Measurements from ENCODE around the gene TMEM208. TPM values are rescaled to one million over a fixed set of nuclear protein-coding genes. Genes with fewer than 3 reads are reported as not detected.

The TMEM208 gene
- polyA plus RNA-seq (ENCODE audit: insufficient read length) = 18.6 TPM

GRCh38 chr16:67226804-67227566 is at the start of gene TMEM208:
Gene TMEM208 (plus strand): TSS chr16:67227130. CDS start chr16:67227219, 89 bp downstream.
- DNase-seq (ENCODE audit: low read depth) = peak; percentile 94

DNA sequence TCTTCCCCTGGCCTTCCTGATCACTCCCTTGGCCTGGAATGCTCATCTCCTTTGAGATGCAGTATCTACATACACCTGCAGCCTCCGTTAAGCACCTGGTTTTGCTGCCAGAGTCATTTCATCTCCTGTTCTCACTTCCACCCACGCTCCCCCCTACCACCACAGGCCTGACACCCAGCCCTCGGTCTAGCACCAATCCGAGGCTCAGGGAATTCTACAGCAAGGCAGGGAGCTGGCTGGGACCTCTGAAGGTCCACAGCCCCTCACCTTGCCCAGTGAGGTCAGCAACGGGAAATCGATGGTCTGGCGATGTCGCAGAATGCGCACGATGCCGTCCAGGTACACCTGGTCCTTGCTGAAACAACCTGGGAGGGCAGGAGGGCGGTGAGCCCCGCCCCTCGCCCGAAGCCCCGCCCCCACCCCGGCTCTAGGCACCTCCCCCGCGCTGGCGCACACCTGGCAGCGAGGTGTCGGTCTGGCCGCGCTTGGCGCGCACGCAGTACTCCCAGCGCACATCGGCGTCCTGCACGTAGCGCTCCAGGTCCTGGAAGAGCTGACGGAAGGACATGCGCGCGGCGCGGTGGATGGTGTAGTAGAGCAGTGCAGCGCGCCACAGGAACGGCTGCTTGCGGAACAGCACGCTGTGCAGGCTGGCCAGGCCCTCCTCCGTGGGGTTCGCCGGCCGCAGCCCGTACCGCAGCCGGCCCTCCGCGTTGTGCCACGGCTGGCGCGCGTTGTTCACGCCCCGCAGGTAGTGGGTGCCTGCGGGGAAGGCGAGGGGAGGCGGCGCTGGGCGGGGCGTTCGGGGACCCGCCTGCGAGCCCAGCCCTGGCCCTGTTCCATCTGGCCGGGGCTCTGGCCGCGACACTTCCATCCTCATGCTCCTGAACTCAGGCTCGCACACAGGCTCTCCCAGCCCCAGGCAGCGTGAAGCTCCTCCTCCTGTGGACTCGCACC is 48.9 kb upstream of the TMEM208 start:
- DNase-seq (ENCODE audit: low read depth) = no peak

GRCh38 chr16:67179421-67180080 is 47.4 kb upstream of the TMEM208 start:
- DNase-seq (ENCODE audit: low read depth) = no peak

- no peak for DNase-seq (ENCODE audit: low read depth)
Observed at GRCh38 chr16:67180166-67180565, 46.8 kb upstream of the TMEM208 start.

GRCh38 chr16:67181346-67181745 is 45.6 kb upstream of the TMEM208 start:
- DNase-seq (ENCODE audit: low read depth) = no peak

GRCh38 chr16:67182288-67182687 is 44.6 kb upstream of the TMEM208 start:
- DNase-seq (ENCODE audit: low read depth) = no peak

DNA sequence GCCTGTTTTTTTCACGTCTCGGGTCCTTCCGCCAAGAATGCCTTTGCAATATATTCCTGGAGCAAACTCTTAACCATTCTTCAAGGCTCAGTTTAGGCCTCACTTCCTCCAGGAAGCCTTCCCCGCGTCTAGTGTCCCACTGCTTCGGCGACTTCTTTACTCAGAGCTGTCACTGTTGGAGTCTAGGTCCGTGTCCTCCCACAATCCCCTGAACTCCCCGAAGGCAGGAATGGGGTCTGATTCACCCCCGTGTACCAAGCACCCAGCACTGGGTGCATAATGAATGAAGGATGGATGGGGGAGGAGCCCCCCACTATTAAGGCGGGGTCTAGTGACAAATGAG is 43.7 kb upstream of the TMEM208 start:
- no peak for DNase-seq (ENCODE audit: low read depth)

GRCh38 chr16:67183627-67184452 is 43.1 kb upstream of the TMEM208 start, which contains the start of gene MATCAP1:
Gene MATCAP1 (minus strand): TSS chr16:67183963. CDS start chr16:67180610, 3,353 bp downstream.
- DNase-seq (ENCODE audit: low read depth) = peak; percentile 89

GRCh38 chr16:67184453-67184994 is 42.4 kb upstream of the TMEM208 start:
- DNase-seq (ENCODE audit: low read depth) = no peak

DNA sequence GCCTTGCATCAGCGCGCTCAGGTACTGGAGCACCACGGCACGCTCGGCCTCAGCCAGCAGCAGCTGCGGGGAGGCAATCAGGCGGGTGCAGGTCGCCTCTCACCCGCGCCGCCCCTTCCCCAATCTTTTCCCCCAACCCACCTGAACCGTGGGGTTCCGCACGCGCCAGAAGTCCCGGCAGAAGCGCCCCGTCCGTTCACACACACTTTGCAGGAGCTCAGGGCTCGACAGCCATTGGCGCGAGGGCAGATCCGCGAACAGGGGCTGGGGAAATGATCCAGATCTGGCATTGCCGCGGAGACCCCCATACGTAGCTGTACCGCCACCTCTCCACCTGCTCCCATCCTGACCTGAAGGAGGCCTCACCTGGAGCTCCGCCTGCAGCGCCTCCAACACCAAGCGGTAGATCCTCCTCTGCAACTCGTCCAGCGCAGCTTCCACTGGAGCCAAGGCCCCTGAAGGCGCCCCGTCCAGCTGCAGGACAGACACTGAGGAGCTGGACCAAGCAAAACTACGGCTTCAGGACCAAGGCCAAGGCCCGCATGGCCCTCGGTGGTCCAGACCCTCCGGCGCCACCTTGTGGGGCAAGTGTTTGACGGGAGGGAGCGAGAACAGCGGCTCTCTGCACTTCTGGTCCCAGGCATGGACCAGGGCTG is 41.8 kb upstream of the TMEM208 start:
- peak; percentile 70 for DNase-seq (ENCODE audit: low read depth)

GRCh38 chr16:67185651-67186134 is 41.2 kb upstream of the TMEM208 start:
- no peak for DNase-seq (ENCODE audit: low read depth)

GRCh38 chr16:67186550-67186950 is 40.4 kb upstream of the TMEM208 start:
- DNase-seq (ENCODE audit: low read depth) = no peak

- DNase-seq (ENCODE audit: low read depth) = no peak
Observed at GRCh38 chr16:67187175-67187890, 39.6 kb upstream of the TMEM208 start.

DNA sequence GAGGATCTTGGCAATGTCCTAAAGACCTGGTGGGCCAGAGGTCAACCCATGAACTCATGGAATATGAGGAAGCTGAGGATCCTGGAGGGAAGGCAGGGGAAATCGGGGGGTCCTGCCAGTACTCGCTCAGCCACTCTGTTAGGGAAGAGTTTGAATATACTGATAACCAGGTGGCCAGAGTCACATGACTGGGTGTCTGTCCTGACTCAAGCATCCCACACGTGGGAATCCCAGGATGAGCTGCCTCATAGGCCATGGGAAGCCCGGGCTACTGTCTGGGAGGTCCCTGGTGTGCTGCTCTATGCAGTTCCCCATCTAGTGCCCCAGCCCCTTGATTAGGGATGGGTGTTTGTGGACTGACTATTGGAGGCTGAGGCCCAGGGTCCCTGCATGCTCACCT is 38.6 kb upstream of the TMEM208 start:
- no peak for DNase-seq (ENCODE audit: low read depth)

DNA sequence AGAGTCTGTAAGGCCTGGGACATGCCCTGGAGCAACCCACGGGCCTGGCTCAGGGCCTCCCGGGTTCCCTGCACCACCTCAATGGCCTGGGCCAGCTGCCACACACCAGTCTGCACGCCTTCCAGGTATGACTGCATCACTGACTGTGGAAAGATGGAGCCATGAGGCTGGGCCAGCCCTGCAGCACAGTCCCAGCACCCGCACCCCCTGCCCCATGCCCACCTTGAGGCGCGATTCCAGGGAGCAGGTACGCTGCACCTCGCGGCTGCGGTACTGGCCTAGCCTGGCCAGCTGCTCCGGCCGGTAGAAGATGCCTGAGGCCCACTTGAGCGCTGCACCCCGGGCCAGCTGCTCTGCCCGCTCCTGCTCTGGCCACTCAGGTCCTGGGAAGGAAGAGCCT is 38.1 kb upstream of the TMEM208 start:
- no peak for DNase-seq (ENCODE audit: low read depth)

DNA sequence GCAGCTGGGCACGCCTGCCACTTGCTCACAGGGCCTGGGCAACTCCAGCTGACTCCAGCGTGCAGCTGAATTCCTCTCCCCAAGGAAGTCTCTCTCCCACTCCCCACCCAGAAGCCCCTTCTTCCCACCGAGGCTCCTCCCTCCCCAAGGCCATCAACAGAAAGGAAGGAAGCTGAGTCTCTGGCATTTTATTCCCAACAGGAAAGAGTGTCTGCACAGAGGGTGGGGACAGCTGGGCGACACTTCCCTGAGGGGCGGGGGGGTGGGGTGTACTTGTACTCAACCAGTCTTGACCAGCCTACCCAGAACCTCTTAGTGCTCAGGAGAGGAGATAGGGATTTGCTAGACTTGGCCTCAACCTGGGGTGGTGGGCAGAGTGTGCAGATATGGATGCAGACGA is 36.9 kb upstream of the TMEM208 start, which contains the start of gene EXOC3L1:
Gene EXOC3L1 (minus strand): TSS at position 96 of the 400 bp plus-strand sequence. CDS start 460 bp downstream, outside the sequence.
- no peak for DNase-seq (ENCODE audit: low read depth)

DNA sequence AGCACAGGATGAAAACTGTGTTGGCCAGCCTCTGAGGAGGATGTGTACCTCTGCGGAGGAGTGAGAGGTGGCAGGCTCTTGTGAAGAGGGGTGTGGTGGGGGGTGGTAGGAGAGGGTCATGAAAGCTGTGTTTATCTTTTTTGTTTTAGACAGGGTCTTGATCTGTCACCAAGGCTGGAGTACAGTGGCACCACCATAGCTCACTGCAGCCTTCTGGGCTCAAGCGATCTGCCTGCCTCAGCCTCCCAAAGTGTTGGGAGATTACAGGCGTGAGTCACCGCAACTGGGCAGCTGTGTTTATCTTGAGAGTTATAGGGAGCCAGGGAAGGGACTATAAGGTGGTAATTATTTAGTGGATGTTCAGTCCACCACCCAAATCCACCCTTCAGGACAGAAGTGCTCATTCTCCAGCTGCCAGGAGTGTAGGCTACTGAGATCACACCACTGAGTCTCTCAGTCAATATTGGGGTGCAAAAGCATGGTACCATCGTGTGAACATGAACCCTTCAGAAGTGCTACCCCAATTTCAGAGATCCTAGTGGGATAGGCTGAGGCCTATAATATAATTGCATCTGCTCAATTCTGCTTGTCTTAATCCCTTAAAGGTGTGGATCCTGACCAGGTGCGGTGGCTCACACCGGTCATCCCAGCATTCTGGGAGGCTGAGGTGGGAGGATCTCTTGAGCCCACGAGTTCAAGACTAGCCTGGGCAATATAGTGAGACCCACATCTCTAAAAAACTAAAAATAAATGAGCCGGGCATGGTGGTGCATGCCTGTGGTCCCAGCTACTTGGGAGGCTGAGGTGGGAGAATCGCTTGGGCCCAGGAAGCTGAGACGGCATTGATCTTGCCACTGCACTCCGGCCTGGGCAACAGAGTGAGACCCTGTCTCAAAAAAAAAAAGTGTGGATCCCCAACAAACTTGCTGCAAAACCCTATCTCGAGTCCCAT is 36.2 kb upstream of the TMEM208 start:
- no peak for DNase-seq (ENCODE audit: low read depth)

DNA sequence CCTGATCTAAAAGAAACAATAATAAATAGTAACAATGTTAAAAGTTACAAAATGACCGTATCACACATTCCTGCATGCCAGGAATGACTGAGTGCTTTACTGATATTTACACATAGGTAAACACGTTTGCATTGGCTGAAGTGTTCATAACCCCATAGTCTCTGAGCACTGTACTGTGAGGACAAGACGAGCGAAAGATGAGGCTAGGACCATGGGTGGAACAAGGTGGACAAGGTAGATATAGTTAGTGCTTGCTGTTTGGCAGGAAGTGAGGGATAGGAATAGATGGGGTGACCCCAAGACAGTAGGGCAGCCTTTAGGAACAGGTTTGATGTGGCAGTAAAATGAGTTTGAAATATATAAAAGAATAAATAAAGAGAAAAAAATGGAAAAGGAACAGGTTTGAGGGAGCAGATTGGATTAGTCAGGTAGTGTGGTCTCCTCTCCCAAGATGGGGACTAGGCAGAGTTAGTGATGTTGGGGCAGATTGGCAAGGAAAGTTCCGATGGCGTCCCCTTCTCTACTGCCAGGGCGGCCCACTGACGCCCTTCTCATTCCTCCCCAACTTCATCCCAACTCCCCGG is 35.4 kb upstream of the TMEM208 start:
- no peak for DNase-seq (ENCODE audit: low read depth)

All from forelimb muscle (tissue), 1 donor.